ENCODE data around the gene CCNI. TPM values are rescaled to one million over a fixed set of nuclear protein-coding genes. Genes with fewer than 3 reads are reported as not detected.
"Not testable (repeated sequence)": the region's sequence is repeated elsewhere in the genome, so short reads cannot be mapped to it uniquely, and the experiment has no call there.

CCNI gene
- total and polyA plus RNA-seq, 2 donors from 2014 or later, result 172 to 314 TPM

DNA sequence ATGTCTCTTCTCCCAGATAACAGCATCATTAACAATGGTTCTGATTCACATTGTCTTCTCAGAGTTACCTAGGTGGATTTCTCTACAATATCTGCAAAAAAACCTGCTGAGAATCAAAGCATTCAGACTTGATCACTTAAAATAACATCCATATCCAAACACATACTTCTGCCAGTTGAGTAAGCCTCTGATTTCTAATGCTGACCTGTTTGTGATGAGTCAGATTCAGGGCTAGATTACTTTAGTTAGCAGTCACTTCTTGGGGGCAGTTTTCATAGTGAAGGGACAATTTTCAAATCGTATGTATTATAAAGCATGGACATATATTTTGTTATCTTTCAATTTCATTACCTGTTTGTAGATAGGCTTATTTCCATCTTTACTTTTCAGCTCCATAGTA is 35.5 kb downstream of the CCNI start:
- no peak for DNase-seq
- FAIRE-seq, result no peak
- Histone ChIP-seq H3K9ac (ENCODE audit: low read length in 3 of 3) (no peak overlapping the region), H3K9me3 (ENCODE audit: control insufficient read depth in 2 of 3, insufficient read depth in 1 of 3, low read length in 3 of 3) (no peaks in the 10 kb centered on the region), H3K27ac (ENCODE audit: low read depth in 2 of 2, low read length in 2 of 2) (no peak overlapping the region), H3K4me1 (ENCODE audit: control insufficient read depth in 2 of 3, insufficient read depth in 2 of 3, low read depth in 1 of 3, low read length in 3 of 3) (no peaks in the 10 kb centered on the region), H3K4me3 (ENCODE audit: low read length in 3 of 3) (no peak overlapping the region), H3K36me3 (ENCODE audit: control insufficient read depth in 2 of 3, insufficient read depth in 3 of 3, low read length in 3 of 3) (peaks cover 2 to 10% (median 4%) of the 10 kb centered on the region in 3 donors), H3K27me3 (ENCODE audit: control insufficient read depth, insufficient read depth, low read length) (no peaks in the 10 kb centered on the region)
- TF ChIP-seq, protein P1, sequence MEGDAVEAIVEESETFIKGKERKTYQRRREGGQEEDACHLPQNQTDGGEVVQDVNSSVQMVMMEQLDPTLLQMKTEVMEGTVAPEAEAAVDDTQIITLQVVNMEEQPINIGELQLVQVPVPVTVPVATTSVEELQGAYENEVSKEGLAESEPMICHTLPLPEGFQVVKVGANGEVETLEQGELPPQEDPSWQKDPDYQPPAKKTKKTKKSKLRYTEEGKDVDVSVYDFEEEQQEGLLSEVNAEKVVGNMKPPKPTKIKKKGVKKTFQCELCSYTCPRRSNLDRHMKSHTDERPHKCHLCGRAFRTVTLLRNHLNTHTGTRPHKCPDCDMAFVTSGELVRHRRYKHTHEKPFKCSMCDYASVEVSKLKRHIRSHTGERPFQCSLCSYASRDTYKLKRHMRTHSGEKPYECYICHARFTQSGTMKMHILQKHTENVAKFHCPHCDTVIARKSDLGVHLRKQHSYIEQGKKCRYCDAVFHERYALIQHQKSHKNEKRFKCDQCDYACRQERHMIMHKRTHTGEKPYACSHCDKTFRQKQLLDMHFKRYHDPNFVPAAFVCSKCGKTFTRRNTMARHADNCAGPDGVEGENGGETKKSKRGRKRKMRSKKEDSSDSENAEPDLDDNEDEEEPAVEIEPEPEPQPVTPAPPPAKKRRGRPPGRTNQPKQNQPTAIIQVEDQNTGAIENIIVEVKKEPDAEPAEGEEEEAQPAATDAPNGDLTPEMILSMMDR (IDR thresholded peaks at IDR 0.05; ENCODE audit: borderline replicate concordance, extremely low read depth, insufficient read depth), result no peak
- intact Hi-C loops (cut with DNase I), result no loop called here

DNA sequence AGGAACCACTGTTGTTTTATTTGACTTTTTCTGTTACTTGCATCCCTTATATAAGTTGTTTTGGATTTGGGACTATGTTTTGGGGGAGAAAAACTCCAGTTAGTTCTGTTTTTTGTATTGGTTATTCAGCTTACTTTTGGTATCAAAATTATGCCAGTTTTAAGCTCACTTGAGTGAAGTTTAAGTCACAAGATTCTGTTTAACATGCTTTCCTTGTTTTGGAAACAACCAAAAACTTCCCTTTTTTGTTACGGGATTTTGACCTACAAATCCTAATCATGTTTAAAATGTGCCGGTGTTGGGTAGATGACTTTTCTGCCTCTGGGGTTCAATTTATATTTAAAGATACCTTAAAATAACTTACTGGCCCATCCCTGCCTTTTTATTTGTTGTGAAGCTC is 36.0 kb downstream of the CCNI start:
- peaks cover 7 to 15% (median 7%) of the 10 kb centered on the region in 3 donors for H3K36me3 ChIP-seq (ENCODE audit: control insufficient read depth in 2 of 3, insufficient read depth in 3 of 3, low read length in 3 of 3)
- no peak overlapping the region for H3K4me3 ChIP-seq (ENCODE audit: low read length in 3 of 3)
- no peak for FAIRE-seq
- TF ChIP-seq, protein P1 (IDR thresholded peaks at IDR 0.05; ENCODE audit: borderline replicate concordance, extremely low read depth, insufficient read depth), result no peak
- intact Hi-C loops (cut with DNase I), result no loop called here
- H3K27me3 ChIP-seq (ENCODE audit: control insufficient read depth, insufficient read depth, low read length), result no peaks in the 10 kb centered on the region
- H3K27ac ChIP-seq (ENCODE audit: low read depth in 2 of 2, low read length in 2 of 2), result no peak overlapping the region
- H3K9ac ChIP-seq (ENCODE audit: low read length in 3 of 3), result no peak overlapping the region
- no peaks in the 10 kb centered on the region for H3K4me1 ChIP-seq (ENCODE audit: control insufficient read depth in 2 of 3, insufficient read depth in 2 of 3, low read depth in 1 of 3, low read length in 3 of 3)
- H3K9me3 ChIP-seq (ENCODE audit: control insufficient read depth in 2 of 3, insufficient read depth in 1 of 3, low read length in 3 of 3), result no peaks in the 10 kb centered on the region
- DNase-seq, result no peak

DNA sequence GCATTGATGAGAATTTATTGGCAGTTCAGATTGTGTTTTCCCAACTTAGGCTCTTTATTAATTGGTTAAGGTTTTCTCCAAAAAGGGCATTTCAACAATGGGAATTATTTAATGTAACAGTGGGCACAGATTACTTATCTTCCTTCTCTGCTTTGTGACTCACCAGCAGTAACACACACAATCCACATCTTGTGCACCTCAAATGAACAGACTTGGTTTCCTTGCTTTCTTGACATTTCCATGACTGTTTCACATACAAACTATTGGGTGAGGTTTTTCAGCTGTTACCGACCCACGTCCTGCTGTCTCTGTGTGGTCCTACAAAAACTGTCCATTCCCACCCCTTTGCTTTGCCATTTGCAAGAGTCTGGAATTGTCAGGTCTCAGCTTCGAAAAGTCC is 38.1 kb downstream of the CCNI start:
- Histone ChIP-seq H3K9me3 (ENCODE audit: control insufficient read depth in 2 of 3, insufficient read depth in 1 of 3, low read length in 3 of 3) (no peaks in the 10 kb centered on the region), H3K27ac (ENCODE audit: low read depth in 2 of 2, low read length in 2 of 2) (no peak overlapping the region), H3K4me3 (ENCODE audit: low read length in 3 of 3) (no peak overlapping the region), H3K4me1 (ENCODE audit: control insufficient read depth in 2 of 3, insufficient read depth in 2 of 3, low read depth in 1 of 3, low read length in 3 of 3) (peaks cover 0 to 3% (median 0%) of the 10 kb centered on the region in 3 donors), H3K36me3 (ENCODE audit: control insufficient read depth in 2 of 3, insufficient read depth in 3 of 3, low read length in 3 of 3) (peaks cover 11 to 15% (median 14%) of the 10 kb centered on the region in 3 donors), H3K9ac (ENCODE audit: low read length in 3 of 3) (no peak overlapping the region), H3K27me3 (ENCODE audit: control insufficient read depth, insufficient read depth, low read length) (no peaks in the 10 kb centered on the region)
- DNase-seq, result no peak
- intact Hi-C loops (cut with DNase I), result no loop called here
- no peak for FAIRE-seq
- TF ChIP-seq, protein P1 (IDR thresholded peaks at IDR 0.05; ENCODE audit: borderline replicate concordance, extremely low read depth, insufficient read depth), result no peak

DNA sequence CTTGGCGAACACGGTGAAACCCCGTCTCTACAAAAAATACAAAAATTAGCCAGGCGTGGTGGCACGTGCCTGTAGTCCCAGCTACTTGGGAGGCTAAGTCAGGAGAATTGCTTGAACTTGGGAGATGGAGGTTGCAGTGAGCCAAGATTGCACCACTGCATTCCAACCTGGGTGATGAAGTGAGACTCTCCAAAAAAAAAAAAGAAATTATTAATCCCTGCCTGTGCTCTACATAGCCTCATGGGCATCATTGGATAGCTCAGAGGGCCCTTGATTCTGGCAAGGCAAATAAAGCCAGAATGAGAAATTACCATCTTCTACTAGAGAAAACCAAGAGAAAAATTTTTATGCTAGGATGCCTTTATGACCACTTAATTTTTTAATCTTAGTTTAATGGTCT is 38.6 kb downstream of the CCNI start:
- H3K27me3 ChIP-seq (ENCODE audit: control insufficient read depth, insufficient read depth, low read length); DNase-seq; H3K4me3 ChIP-seq (ENCODE audit: low read length in 3 of 3); H3K27ac ChIP-seq (ENCODE audit: low read depth in 2 of 2, low read length in 2 of 2); H3K4me1 ChIP-seq (ENCODE audit: control insufficient read depth in 2 of 3, insufficient read depth in 2 of 3, low read depth in 1 of 3, low read length in 3 of 3); FAIRE-seq; H3K9ac ChIP-seq (ENCODE audit: low read length in 3 of 3); H3K9me3 ChIP-seq (ENCODE audit: control insufficient read depth in 2 of 3, insufficient read depth in 1 of 3, low read length in 3 of 3); intact Hi-C loops (cut with DNase I): not testable (repeated sequence)
- peaks cover 11 to 15% (median 14%) of the 10 kb centered on the region in 3 donors for H3K36me3 ChIP-seq (ENCODE audit: control insufficient read depth in 2 of 3, insufficient read depth in 3 of 3, low read length in 3 of 3)
